ENCODE measurements around the gene RGS17. TPM values are rescaled to one million over a fixed set of nuclear protein-coding genes. Genes with fewer than 3 reads are reported as not detected.

The RGS17 gene
- total and polyA plus RNA-seq, 10 of the 15 experiments (the other 5 are each of a cell fraction or from before 2014, with no cell fraction given), result 0.06 to 0.29 (median 0.14) TPM; not detected in 4

GRCh38 chr6:153043719-153044118 lies 87.4 kb downstream of the RGS17 start:
- intact Hi-C loops (cut with micrococcal nuclease; ENCODE audit: unreplicated experiment), result no loop called here
- ATAC-seq (no peak), DNase-seq (ENCODE audit: low read depth, low spot score) (no peak), FAIRE-seq (no peak)
- RAD21 ChIA-PET (ENCODE audit: unreplicated experiment), result interaction anchor here (0.5 kb wide), 1 partner anchor 33 kb away, joined by 3 read pairs; no protein-coding TSS in a partner anchor
- Histone ChIP-seq H4K20me1 (ENCODE audit: control insufficient read depth, insufficient read depth) (no peaks in the 10 kb centered on the region), H3K4me1 (ENCODE audit: control insufficient read depth, insufficient read depth, low read length) (no peaks in the 10 kb centered on the region), H3K27me3 (replicated peaks in 1 of 2; ENCODE audit: control insufficient read depth in 2 of 2, insufficient read depth in 2 of 2, low read length in 1 of 2) (no peaks in the 10 kb centered on the region), H2AFZ (ENCODE audit: control insufficient read depth, low read depth, low read length) (no peak overlapping the region), H3K36me3 (ENCODE audit: control insufficient read depth in 2 of 2, insufficient read depth in 2 of 2, low read length in 1 of 2) (no peaks in the 10 kb centered on the region), H3K79me2 (ENCODE audit: control insufficient read depth, insufficient read depth, low read length) (no peaks in the 10 kb centered on the region), H3K4me2 (ENCODE audit: control insufficient read depth, insufficient read depth) (no peak overlapping the region), H3K9me3 (replicated peaks; ENCODE audit: control insufficient read depth, insufficient read depth, low read length) (no peaks in the 10 kb centered on the region), H3K9ac (ENCODE audit: control insufficient read depth, insufficient read depth, low read length) (no peak overlapping the region), H3K4me3 (no peak overlapping the region), H3K27ac (ENCODE audit: control insufficient read depth, insufficient read depth) (no peak overlapping the region)
- POLR2A ChIA-PET, result no interaction called here
- CTCF ChIA-PET, result no interaction called here
- SMC1A ChIA-PET (ENCODE audit: uncharacterized antibody, unreplicated experiment), result no interaction called here
- WGBS (ENCODE audit: insufficient coverage, insufficient replicate concordance, low lambda C conversion rate, missing lambda C conversion rate), result 69% methylated on average over 3 of the region's 3 CpGs
- in situ Hi-C loops (cut with MboI), result no loop called here
- TF ChIP-seq CUX1 (IDR thresholded peaks at IDR 0.05; ENCODE audit: insufficient replicate concordance, low read depth, low read length) (no peak), FOXK2 (IDR thresholded peaks at IDR 0.05) (no peak), PAX5 (IDR thresholded peaks at IDR 0.05; ENCODE audit: borderline replicate concordance, low read depth, low read length) (no peak), EP300 (IDR thresholded peaks at IDR 0.05; ENCODE audit: borderline replicate concordance in 1 of 2, control insufficient read depth in 1 of 2, low read depth in 2 of 2, low read length in 2 of 2) (no peak), TCF7 (IDR thresholded peaks at IDR 0.05; ENCODE audit: borderline replicate concordance) (no peak), ZNF274 (IDR thresholded peaks at IDR 0.05; ENCODE audit: insufficient read depth, insufficient read length) (no peak), SREBF1 (IDR thresholded peaks at IDR 0.05; ENCODE audit: low read length) (no peak), SMAD1 (IDR thresholded peaks at IDR 0.05; ENCODE audit: low read depth, partially characterized antibody) (no peak), GATAD2B (conservative IDR thresholded peaks at IDR 0.05; ENCODE audit: low read depth) (no peak), TCF3 (IDR thresholded peaks at IDR 0.05; ENCODE audit: borderline replicate concordance, insufficient read depth, low read depth, low read length) (no peak), MTA3 (IDR thresholded peaks at IDR 0.05; ENCODE audit: borderline replicate concordance, low read length) (no peak), BHLHE40 (IDR thresholded peaks at IDR 0.05; ENCODE audit: borderline replicate concordance in 1 of 2, low read depth in 2 of 2, low read length in 1 of 2) (no peak), FOXM1 (IDR thresholded peaks at IDR 0.05; ENCODE audit: low read depth, low read length) (no peak), NBN (IDR thresholded peaks at IDR 0.05) (no peak)
- no TSS peak for BruUV-seq (replicated peaks)
